SK-N-SH treated with all-trans-retinoic acid at 6 μM for 48 hours (cell line): ENCODE results near the gene SLC40A1.

Experiments used
- ATAC-seq: fragments of 200-7000 bp; cut with Tn5 transposase; 3 replicates; pipeline ENCODE4 v1.9.1; 2020; ENCODE audit warnings: mild to moderate bottlenecking, moderate library complexity
- ARNTL ChIP-seq: fragments of 450-650 bp; formaldehyde crosslinking; IDR thresholded peaks from 2 replicates; pipeline ENCODE4 v1.5.0; 2020; ENCODE audit warnings: low read depth, mild to moderate bottlenecking, moderate library complexity, borderline replicate concordance
- BACH2 ChIP-seq: fragments of 250-450 bp; sonication (Bioruptor Pico); IDR thresholded peaks from 2 replicates; pipeline ENCODE4 v1.9.0; 2021; ENCODE audit warnings: mild to moderate bottlenecking, borderline replicate concordance
- CREB5 ChIP-seq: fragments of 250-450 bp; sonication (Bioruptor Pico); IDR thresholded peaks from 2 replicates; pipeline ENCODE4 v1.5.1; 2020; ENCODE audit warnings: low read depth, mild to moderate bottlenecking, moderate library complexity
- CSDC2 ChIP-seq: fragments of 250-450 bp; sonication (Bioruptor Pico); IDR thresholded peaks from 2 replicates; pipeline ENCODE4 v1.5.0; 2020; ENCODE audit warnings: mild to moderate bottlenecking, moderate library complexity
- CSRNP3 ChIP-seq: fragments of 250-450 bp; sonication (Bioruptor Pico); IDR thresholded peaks from 2 replicates; pipeline ENCODE4 v1.5.1; 2021; ENCODE audit warnings: mild to moderate bottlenecking, moderate library complexity
- ESRRG ChIP-seq: fragments of 250-450 bp; sonication (Bioruptor Pico); IDR thresholded peaks from 2 replicates; pipeline ENCODE4 v1.6.1; 2021; ENCODE audit warnings: mild to moderate bottlenecking
- GLIS3 ChIP-seq: fragments of 250-450 bp; sonication (Bioruptor Pico); IDR thresholded peaks from 2 replicates; pipeline ENCODE4 v1.5.0; 2020; ENCODE audit warnings: mild to moderate bottlenecking, moderate library complexity
- ISL1 ChIP-seq: fragments of 250-450 bp; sonication (Bioruptor Pico); IDR thresholded peaks from 2 replicates; pipeline ENCODE4 v2.1.2; 2022; ENCODE audit warnings: mild to moderate bottlenecking, moderate library complexity
- OSR1 ChIP-seq: fragments of 250-450 bp; sonication (Bioruptor Pico); IDR thresholded peaks from 2 replicates; pipeline ENCODE4 v1.8.0; 2022; ENCODE audit warnings: moderate library complexity, mild to moderate bottlenecking, inconsistent platforms
- PATZ1 ChIP-seq: fragments of 250-450 bp; sonication (Bioruptor Pico); IDR thresholded peaks from 2 replicates; pipeline ENCODE4 v1.8.0; 2020; ENCODE audit warnings: mild to moderate bottlenecking, moderate library complexity, borderline replicate concordance
- POU6F1 ChIP-seq: fragments of 250-450 bp; sonication (Bioruptor Pico); IDR thresholded peaks from 2 replicates; pipeline ENCODE4 v1.8.0; 2021; ENCODE audit warnings: low read depth, mild to moderate bottlenecking, moderate library complexity, borderline replicate concordance
- PPARA ChIP-seq: fragments of 250-450 bp; sonication (Bioruptor Pico); IDR thresholded peaks from 2 replicates; pipeline ENCODE4 v1.5.0; 2020; ENCODE audit warnings: mild to moderate bottlenecking, borderline replicate concordance
- RARB ChIP-seq: fragments of 250-450 bp; sonication (Bioruptor Pico); IDR thresholded peaks from 2 replicates; pipeline ENCODE4 v1.8.0; 2021; ENCODE audit warnings: mild to moderate bottlenecking, moderate library complexity
- SNAI2 ChIP-seq: fragments of 250-450 bp; sonication (Bioruptor Pico); IDR thresholded peaks from 2 replicates; pipeline ENCODE4 v1.5.0; 2020; ENCODE audit warnings: mild to moderate bottlenecking, moderate library complexity
- TCF4 ChIP-seq: fragments of 250-450 bp; sonication (Bioruptor Pico); IDR thresholded peaks from 2 replicates; pipeline ENCODE4 v1.8.0; 2021; ENCODE audit warnings: mild to moderate bottlenecking, moderate library complexity, borderline replicate concordance
- TOX ChIP-seq: fragments of 250-450 bp; sonication (Bioruptor Pico); IDR thresholded peaks from 2 replicates; pipeline ENCODE4 v1.8.0; 2021; ENCODE audit warnings: mild to moderate bottlenecking, moderate library complexity, borderline replicate concordance
- TSHZ2 ChIP-seq: fragments of 250-450 bp; sonication (Bioruptor Pico); IDR thresholded peaks from 2 replicates; pipeline ENCODE4 v1.5.0; 2020; ENCODE audit warnings: mild to moderate bottlenecking, moderate library complexity
- ZC3H10 ChIP-seq: fragments of 250-450 bp; sonication (Bioruptor Pico); IDR thresholded peaks from 2 replicates; pipeline ENCODE4 v1.5.1; 2021; ENCODE audit warnings: mild to moderate bottlenecking, moderate library complexity
- ZFP3 ChIP-seq: fragments of 250-450 bp; sonication (Bioruptor Pico); IDR thresholded peaks from 2 replicates; pipeline ENCODE4 v1.5.0; 2020; ENCODE audit warnings: mild to moderate bottlenecking, moderate library complexity
- ZFP30 ChIP-seq: fragments of 450-650 bp; formaldehyde crosslinking; IDR thresholded peaks from 2 replicates; pipeline ENCODE4 v1.5.0; 2022; ENCODE audit warnings: mild to moderate bottlenecking, moderate library complexity
- ZNF565 ChIP-seq: fragments of 450-650 bp; formaldehyde crosslinking; conservative IDR thresholded peaks from 2 replicates; pipeline ENCODE4 v1.5.0; 2020; ENCODE audit warnings: low read depth, mild to moderate bottlenecking, moderate library complexity
- ZNF70 ChIP-seq: fragments of 450-650 bp; formaldehyde crosslinking; IDR thresholded peaks from 2 replicates; pipeline ENCODE4 v1.5.0; 2020; ENCODE audit warnings: mild to moderate bottlenecking, moderate library complexity
- ZNF8 ChIP-seq: fragments of 450-650 bp; formaldehyde crosslinking; IDR thresholded peaks from 2 replicates; pipeline ENCODE4 v1.5.0; 2020; ENCODE audit warnings: mild to moderate bottlenecking, moderate library complexity

Gene SLC40A1

GRCh38 chr2:189614585-189614984, 34.0 kb upstream of the SLC40A1 start:
- ATAC-seq, result no peak

GRCh38 chr2:189613650-189614420, 33.2 kb upstream of the SLC40A1 start:
- TF ChIP-seq ISL1 (peak; percentile 64), ZC3H10 (CRISPR knock-in tag) (no peak), ESRRG (CRISPR knock-in tag) (no peak)
- TF ChIP-seq, all 23 proteins: peak for 1
- ATAC-seq, result peak; percentile 86

More at GRCh38 chr2:189614585-189614984, 34.0 kb upstream of the SLC40A1 start:
- TF ChIP-seq CSDC2 (CRISPR knock-in tag) (no peak), ESRRG (CRISPR knock-in tag) (no peak), ZNF565 (CRISPR knock-in tag) (no peak), OSR1 (no peak), ISL1 (no peak), ZFP3 (CRISPR knock-in tag) (no peak), ZNF70 (no peak), POU6F1 (CRISPR knock-in tag) (no peak), BACH2 (CRISPR knock-in tag) (no peak), PPARA (CRISPR knock-in tag) (no peak), GLIS3 (no peak), ZC3H10 (CRISPR knock-in tag) (no peak), SNAI2 (CRISPR knock-in tag) (no peak), PATZ1 (CRISPR knock-in tag) (no peak), TOX (no peak), RARB (CRISPR knock-in tag) (no peak), TCF4 (no peak), TSHZ2 (no peak), CSRNP3 (CRISPR knock-in tag) (no peak), ZFP30 (CRISPR knock-in tag) (no peak)

- ATAC-seq, result peak; percentile 75
- no peak for TF ChIP-seq TOX
- no peak for TF ChIP-seq ZNF8
- TF ChIP-seq ZNF70, result no peak
- no peak for TF ChIP-seq ISL1
- TF ChIP-seq ARNTL (CRISPR knock-in tag), result no peak
- TF ChIP-seq CREB5 (CRISPR knock-in tag), result no peak
- TF ChIP-seq ZC3H10 (CRISPR knock-in tag), result no peak
- no peak for TF ChIP-seq CSDC2 (CRISPR knock-in tag)
These were observed 32.6 kb upstream of the SLC40A1 start for GRCh38 chr2:189613077-189613636.
